Body of pancreas (tissue), 4 donors: ENCODE measurements around the gene KLHDC4.

Source experiments
- POLR2A ChIP-seq, 3 donors: fragments of 450-650 bp; IDR thresholded peaks; one replicate each; pipeline ENCODE4 v1.6.1; 2016; ENCODE audit warnings: antibody characterized with exemption in 3 of 3, mild to moderate bottlenecking in 2 of 3
- TF ChIP-seq, protein P1 (sequence below), 7 experiments: fragments of 450-650 bp in 4 of 7; fragments of 200-600 bp in 3 of 7; sonication (generic) in 3 of 7; IDR thresholded peaks; one replicate each; pipeline ENCODE4 v1.5.1; 2016 to 2019; ENCODE audit warnings: antibody characterized with exemption in 7 of 7

DNA sequence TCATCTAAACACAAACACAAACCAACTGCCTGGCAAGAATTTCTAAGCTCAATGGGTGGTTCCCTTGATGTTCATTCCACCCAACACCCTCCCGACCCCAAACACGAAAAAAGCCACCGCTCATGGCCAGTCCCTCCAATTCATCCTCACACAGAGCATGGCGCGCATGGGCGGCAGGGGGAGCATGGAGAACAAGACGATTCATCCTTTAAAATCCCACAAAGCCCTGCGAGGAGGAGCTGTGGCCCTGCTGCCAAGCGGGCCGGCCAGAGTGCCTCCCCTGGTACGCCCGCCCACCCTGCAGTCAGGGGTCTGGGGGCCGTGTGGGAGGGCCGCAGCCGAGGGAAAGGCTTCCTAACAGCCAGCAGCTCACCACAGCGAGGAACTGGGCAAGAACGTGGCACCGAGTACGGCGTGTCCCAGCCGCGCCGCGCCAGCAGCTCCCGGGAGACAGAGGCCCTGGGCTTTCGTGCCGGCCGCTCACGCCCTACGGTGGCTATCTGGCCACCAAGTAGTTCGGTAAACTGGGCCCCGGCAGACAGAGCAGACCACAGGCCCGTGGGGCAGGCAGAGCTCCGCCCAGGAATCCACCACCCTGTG, 60.9 kb downstream of the KLHDC4 start:
- TF ChIP-seq POLR2A (IDR thresholded peaks at IDR 0.05) = no peak
- TF ChIP-seq, protein P1, sequence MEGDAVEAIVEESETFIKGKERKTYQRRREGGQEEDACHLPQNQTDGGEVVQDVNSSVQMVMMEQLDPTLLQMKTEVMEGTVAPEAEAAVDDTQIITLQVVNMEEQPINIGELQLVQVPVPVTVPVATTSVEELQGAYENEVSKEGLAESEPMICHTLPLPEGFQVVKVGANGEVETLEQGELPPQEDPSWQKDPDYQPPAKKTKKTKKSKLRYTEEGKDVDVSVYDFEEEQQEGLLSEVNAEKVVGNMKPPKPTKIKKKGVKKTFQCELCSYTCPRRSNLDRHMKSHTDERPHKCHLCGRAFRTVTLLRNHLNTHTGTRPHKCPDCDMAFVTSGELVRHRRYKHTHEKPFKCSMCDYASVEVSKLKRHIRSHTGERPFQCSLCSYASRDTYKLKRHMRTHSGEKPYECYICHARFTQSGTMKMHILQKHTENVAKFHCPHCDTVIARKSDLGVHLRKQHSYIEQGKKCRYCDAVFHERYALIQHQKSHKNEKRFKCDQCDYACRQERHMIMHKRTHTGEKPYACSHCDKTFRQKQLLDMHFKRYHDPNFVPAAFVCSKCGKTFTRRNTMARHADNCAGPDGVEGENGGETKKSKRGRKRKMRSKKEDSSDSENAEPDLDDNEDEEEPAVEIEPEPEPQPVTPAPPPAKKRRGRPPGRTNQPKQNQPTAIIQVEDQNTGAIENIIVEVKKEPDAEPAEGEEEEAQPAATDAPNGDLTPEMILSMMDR (IDR thresholded peaks at IDR 0.05) = no peak
